ENCODE measurements around the gene OR8D1. TPM values are rescaled to one million over a fixed set of nuclear protein-coding genes. Genes with fewer than 3 reads are reported as not detected.

OR8D1 gene
- total RNA-seq, 1 experiment from 2014 or later, result not detected

GRCh38 chr11:124315052-124315451 lies 1.3 kb upstream of the OR8D1 start:
- POLR2A ChIA-PET, result no interaction called here
- Histone ChIP-seq H3K4me3 (replicated peaks in 1 of 2; ENCODE audit: low read depth in 1 of 2, low read length in 2 of 2) (no peak overlapping the region), H3K27me3 (ENCODE audit: insufficient read depth, low read length) (peaks cover 50% of the 10 kb centered on the region), H3K27ac (ENCODE audit: low read depth, low read length) (no peak overlapping the region), H4K20me1 (ENCODE audit: insufficient read depth) (no peaks in the 10 kb centered on the region), H3K79me2 (ENCODE audit: insufficient read depth, low read length) (no peaks in the 10 kb centered on the region), H3K9me2 (ENCODE audit: insufficient read depth) (no peaks in the 10 kb centered on the region), H3K36me3 (ENCODE audit: control insufficient read depth in 1 of 2, insufficient read depth in 2 of 2, low read length in 2 of 2) (no peaks in the 10 kb centered on the region), H3K4me2 (ENCODE audit: low read length) (no peak overlapping the region), H3K4me1 (ENCODE audit: control insufficient read depth in 1 of 2, insufficient read depth in 2 of 2, low read length in 2 of 2) (no peaks in the 10 kb centered on the region), H2AFZ (ENCODE audit: low read depth, low read length, poor library complexity, severe bottlenecking) (no peak overlapping the region), H3K9me3 (ENCODE audit: control insufficient read depth in 1 of 2, insufficient read depth in 1 of 2, low read depth in 1 of 2, low read length in 2 of 2) (no peaks in the 10 kb centered on the region), H3K9ac (ENCODE audit: low read length) (no peak overlapping the region)
- intact Hi-C loops (cut with micrococcal nuclease), result no loop called here
- ATAC-seq, result no peak
- no TSS peak for BruUV-seq (replicated peaks)
- no peak for TF ChIP-seq YY1 (IDR thresholded peaks at IDR 0.05; ENCODE audit: extremely low read depth, insufficient replicate concordance, low read depth, low read length)
- TF ChIP-seq ELF1 (IDR thresholded peaks at IDR 0.05; ENCODE audit: borderline replicate concordance, low read depth), result no peak
- TF ChIP-seq JUND (IDR thresholded peaks at IDR 0.05), result no peak
- TF ChIP-seq SP1 (IDR thresholded peaks at IDR 0.05; ENCODE audit: low read depth), result no peak
- TF ChIP-seq ZFX (IDR thresholded peaks at IDR 0.05), result no peak
- TF ChIP-seq POLR2AphosphoS5 (IDR thresholded peaks at IDR 0.05; ENCODE audit: low read depth, low read length), result no peak
- TF ChIP-seq TCF7L2 (IDR thresholded peaks at IDR 0.05; ENCODE audit: borderline replicate concordance, extremely low read depth, insufficient read depth, insufficient read length), result no peak
- TF ChIP-seq SIN3A (IDR thresholded peaks at IDR 0.05; ENCODE audit: low read depth), result no peak
- TF ChIP-seq EZH2 (IDR thresholded peaks at IDR 0.05), result no peak
- TF ChIP-seq POLR2A (IDR thresholded peaks at IDR 0.05; ENCODE audit: borderline replicate concordance, extremely low read depth, insufficient read depth, insufficient read length), result no peak
- TF ChIP-seq SRF (IDR thresholded peaks at IDR 0.05; ENCODE audit: low read depth), result no peak
- TF ChIP-seq CTCF (IDR thresholded peaks at IDR 0.05 in 2 of 3, conservative IDR thresholded peaks at IDR 0.05 in 1 of 3; ENCODE audit: borderline replicate concordance in 1 of 3, insufficient read depth in 1 of 3, low read depth in 2 of 3, low read length in 2 of 3), result no peak
- TF ChIP-seq CEBPB (IDR thresholded peaks at IDR 0.05; ENCODE audit: low read depth), result no peak
- no peak for TF ChIP-seq CBX3 (IDR thresholded peaks at IDR 0.05; ENCODE audit: low read depth)
- no peak for TF ChIP-seq REST (IDR thresholded peaks at IDR 0.05; ENCODE audit: low read depth)
- no peak for TF ChIP-seq EZH2phosphoT487 (IDR thresholded peaks at IDR 0.05; ENCODE audit: borderline replicate concordance)
- no peak for TF ChIP-seq ZNF274 (IDR thresholded peaks at IDR 0.05; ENCODE audit: low read depth, low read length)
- no peak for TF ChIP-seq MAX (IDR thresholded peaks at IDR 0.05)
- no peak for DNase-seq (ENCODE audit: low read depth, low spot score)
- CTCF ChIA-PET, result no interaction called here
- RAD21 ChIA-PET (ENCODE audit: low non-redundant PET in 1 of 2, low total read pairs in 2 of 2, uncharacterized antibody in 2 of 2, unreplicated experiment in 2 of 2), result no interaction called here
